ENCODE results near the gene HSD17B12. TPM values are rescaled to one million over a fixed set of nuclear protein-coding genes. Genes with fewer than 3 reads are reported as not detected.

Gene HSD17B12
- total and polyA plus RNA-seq, 2 of the 4 experiments (the other 2 are of a cell fraction) = 38.0 to 44.6 TPM

- Histone ChIP-seq H3K9ac (ENCODE audit: low read depth, low read length) (no peak overlapping the region), H2AFZ (replicated peaks; ENCODE audit: low read length, poor library complexity) (no peak overlapping the region), H3K4me1 (ENCODE audit: control insufficient read depth, insufficient read depth, low read length) (no peaks in the 10 kb centered on the region), H3K36me3 (ENCODE audit: control insufficient read depth, insufficient read depth, low read length) (peaks cover 2% of the 10 kb centered on the region; the same call in 1 of the 2 replicates), H3K23ac (ENCODE audit: low read depth, low read length) (no peak overlapping the region), H3K4me3 (ENCODE audit: insufficient read depth, low read depth, low read length) (no peak overlapping the region), H4K20me1 (ENCODE audit: insufficient read depth, low read length) (no peaks in the 10 kb centered on the region), H4K91ac (ENCODE audit: insufficient read depth, low read depth, low read length) (no peak overlapping the region), H4K5ac (ENCODE audit: low read depth, low read length) (no peak overlapping the region), H4K8ac (ENCODE audit: low read depth in 2 of 2, low read length in 2 of 2) (no peak overlapping the region), H3K9me3 (ENCODE audit: control insufficient read depth, insufficient read depth, low read length) (no peaks in the 10 kb centered on the region), H2AK9ac (replicated peaks; ENCODE audit: low read depth, low read length, poor library complexity) (no peak overlapping the region), H3K14ac (replicated peaks; ENCODE audit: low read depth, low read length) (no peak overlapping the region), H2BK15ac (ENCODE audit: low read depth, low read length) (no peak overlapping the region), H3K56ac (ENCODE audit: extremely low read depth, insufficient read depth, low read length) (no peak overlapping the region), H3K9me1 (ENCODE audit: insufficient read depth, low read length) (no peaks in the 10 kb centered on the region), H3K18ac (ENCODE audit: low read depth, low read length) (no peak overlapping the region), H3K79me1 (ENCODE audit: low read depth in 1 of 2, low read length in 2 of 2) (peaks cover 5 to 18% of the 10 kb centered on the region in 2 experiments; a peak in 3 of 4 replicates), H3K27me3 (ENCODE audit: control insufficient read depth, insufficient read depth, low read length) (no peaks in the 10 kb centered on the region), H3K27ac (ENCODE audit: insufficient read depth, low read length) (no peak overlapping the region), H3K4ac (ENCODE audit: low read depth, low read length) (no peak overlapping the region), H3K4me2 (ENCODE audit: low read depth, low read length) (no peak overlapping the region), H2BK120ac (ENCODE audit: low read depth, low read length) (no peak overlapping the region), H2AK5ac (ENCODE audit: low read depth, low read length) (no peak overlapping the region), H2BK20ac (ENCODE audit: low read depth, low read length) (no peak overlapping the region), H2BK5ac (ENCODE audit: low read depth, low read length, poor library complexity, severe bottlenecking) (no peak overlapping the region)
- no TSS peak for BruUV-seq (replicated peaks)
- no peak for DNase-seq
- dilution Hi-C loops (cut with HindIII; ENCODE audit: low sequenced_read_pairs, unreplicated experiment) = no loop called here
- intact Hi-C loops (cut with micrococcal nuclease) = no loop called here
- in situ Hi-C loops (cut with MboI; ENCODE audit: low sequenced_read_pairs) = no loop called here
- POLR2A ChIA-PET (ENCODE audit: unreplicated experiment) = no interaction called here
- no peak for ATAC-seq (ENCODE audit: low read depth)
- CTCF ChIA-PET = no interaction called here
- WGBS, 2 experiments (ENCODE audit: extremely low coverage in 2 of 2, insufficient read length in 1 of 2) = no CpG with 5 or more reads among the region's 2 CpGs
- TF ChIP-seq SMC3 (IDR thresholded peaks at IDR 0.05; ENCODE audit: low read depth, low read length) = no peak
- no peak for TF ChIP-seq MAFK (IDR thresholded peaks at IDR 0.05; ENCODE audit: low read depth, low read length)
- no peak for TF ChIP-seq CEBPB (IDR thresholded peaks at IDR 0.05; ENCODE audit: low read depth, low read length)
- no peak for TF ChIP-seq FOS (IDR thresholded peaks at IDR 0.05; ENCODE audit: low read depth, low read length)
- no peak for TF ChIP-seq CTCF (conservative IDR thresholded peaks at IDR 0.05; ENCODE audit: low read depth, low read length)
- TF ChIP-seq RAD21 (IDR thresholded peaks at IDR 0.05; ENCODE audit: low read length) = no peak
- no peak for TF ChIP-seq CHD1 (IDR thresholded peaks at IDR 0.05; ENCODE audit: low read depth, low read length)
- no peak for TF ChIP-seq POLR2A (IDR thresholded peaks at IDR 0.05; ENCODE audit: low read depth, low read length)
- TF ChIP-seq RCOR1 (IDR thresholded peaks at IDR 0.05; ENCODE audit: insufficient replicate concordance, low read length) = no peak
- no peak for TF ChIP-seq ELK1 (IDR thresholded peaks at IDR 0.05; ENCODE audit: borderline replicate concordance, low read depth, low read length)
- no peak for TF ChIP-seq RFX5 (IDR thresholded peaks at IDR 0.05; ENCODE audit: low read depth, low read length)
- no peak for TF ChIP-seq NFE2L2 (IDR thresholded peaks at IDR 0.05; ENCODE audit: low read depth, low read length)
- TF ChIP-seq USF2 (IDR thresholded peaks at IDR 0.05; ENCODE audit: low read depth, low read length) = no peak
- no peak for TF ChIP-seq MAZ (IDR thresholded peaks at IDR 0.05; ENCODE audit: borderline replicate concordance, low read depth, low read length)
- no peak for TF ChIP-seq BHLHE40 (IDR thresholded peaks at IDR 0.05; ENCODE audit: low read depth, low read length)
- TF ChIP-seq MXI1 (IDR thresholded peaks at IDR 0.05; ENCODE audit: borderline replicate concordance, low read depth, low read length) = no peak
These were observed 67.6 kb downstream of the HSD17B12 start for GRCh38 chr11:43748095-43748494.

All from IMR-90 (cell line).